KMS-11 (cell line): Measurements from ENCODE around the gene PSMG2.

Experiments
- H2AFZ ChIP-seq: fragments of 200-600 bp; sonication (generic); 2 replicates; pipeline ENCODE4 v1.6.1; 2016; ENCODE audit warnings: antibody characterized with exemption, mixed run types, low read depth
- H3K27ac ChIP-seq: fragments of 200-600 bp; sonication (generic); 2 replicates; pipeline ENCODE4 v1.6.1; 2016; ENCODE audit warnings: mild to moderate bottlenecking, mixed run types
- H3K27me3 ChIP-seq: fragments of 200-600 bp; sonication (generic); 2 replicates; pipeline ENCODE4 v1.6.1; 2017; ENCODE audit warnings: mild to moderate bottlenecking, low read depth, mixed run types, moderate library complexity; ENCODE audit not compliant: insufficient read depth
- H3K36me3 ChIP-seq: fragments of 200-600 bp; sonication (generic); 2 replicates; pipeline ENCODE4 v1.6.1; 2017; ENCODE audit warnings: mild to moderate bottlenecking, mixed run types; ENCODE audit not compliant: insufficient read depth
- H3K4me1 ChIP-seq: fragments of 200-600 bp; sonication (generic); 2 replicates; pipeline ENCODE4 v1.6.1; 2016; ENCODE audit warnings: mild to moderate bottlenecking, low read depth, mixed run types; ENCODE audit not compliant: poor library complexity, severe bottlenecking
- H3K4me2 ChIP-seq: fragments of 200-600 bp; sonication (generic); 2 replicates; pipeline ENCODE4 v1.7.0; 2016; ENCODE audit warnings: mild to moderate bottlenecking, mixed run types
- H3K4me3 ChIP-seq: fragments of 200-600 bp; sonication (generic); IDR thresholded peaks from 2 replicates; pipeline ENCODE4 v1.6.1; 2017; ENCODE audit warnings: low read depth, low read length, mixed read lengths; ENCODE audit not compliant: insufficient read depth
- H3K79me2 ChIP-seq: fragments of 200-600 bp; sonication (generic); 2 replicates; pipeline ENCODE4 v1.6.1; 2016; ENCODE audit warnings: low read depth, mixed run types; ENCODE audit not compliant: insufficient read depth
- H3K9ac ChIP-seq: fragments of 200-600 bp; sonication (generic); 2 replicates; pipeline ENCODE4 v1.6.1; 2016; ENCODE audit warnings: mild to moderate bottlenecking, mixed run types
- H4K20me1 ChIP-seq: fragments of 200-600 bp; sonication (generic); 2 replicates; pipeline ENCODE4 v1.6.1; 2016; ENCODE audit warnings: mild to moderate bottlenecking, mixed run types; ENCODE audit not compliant: insufficient read depth
- CTCF ChIP-seq: fragments of 200-600 bp; sonication (generic); conservative IDR thresholded peaks from 2 replicates; pipeline ENCODE4 v1.6.1; 2017; ENCODE audit warnings: low read depth, mild to moderate bottlenecking, antibody characterized with exemption, low read length, moderate library complexity, mixed read lengths

PSMG2 gene

GRCh38 chr18:12702221-12703095 lies at the start of gene PSMG2, which contains the start of gene CEP76:
TSS of gene PSMG2 (plus strand) at chr18:12703042. CDS start at chr18:12703108, 66 bp downstream.
TSS of gene CEP76 (minus strand) at chr18:12702723. CDS start at chr18:12702548, 175 bp downstream.
- peak within 1 kb of the TSS; percentile 88 for H3K4me2 ChIP-seq

GRCh38 chr18:12654971-12655370 lies 47.9 kb upstream of the PSMG2 start:
- no peak for TF ChIP-seq CTCF
- no peaks in the 10 kb centered on the region for H3K27me3 ChIP-seq
- H3K4me2 ChIP-seq = no peak overlapping the region

More at GRCh38 chr18:12702221-12703095, at the start of gene PSMG2, which contains the start of gene CEP76:
- Histone ChIP-seq H2AFZ (peak within 1 kb of the TSS; percentile 87), H3K79me2 (peaks cover 68% of the 10 kb centered on the region), H4K20me1 (no peaks in the 10 kb centered on the region), H3K4me3 (no peak within 1 kb of the TSS), H3K4me1 (peaks cover 31% of the 10 kb centered on the region), H3K27ac (peak within 1 kb of the TSS; percentile 97), H3K36me3 (peaks cover 4% of the 10 kb centered on the region; the same call in 1 of the 2 replicates), H3K27me3 (no peaks in the 10 kb centered on the region), H3K9ac (peak within 1 kb of the TSS; percentile 100)
- no peak for TF ChIP-seq CTCF

GRCh38 chr18:12656605-12656937 lies 46.3 kb upstream of the PSMG2 start:
- TF ChIP-seq CTCF = no peak
- H3K79me2 ChIP-seq = peaks cover 27% of the 10 kb centered on the region; the same call in 1 of the 2 replicates
- peaks cover 41% of the 10 kb centered on the region for H3K4me1 ChIP-seq
- H3K4me3 ChIP-seq = no peak overlapping the region
- H2AFZ ChIP-seq = peak overlapping the region; percentile 60
- H3K9ac ChIP-seq = no peak overlapping the region; the same call in 1 of the 2 replicates
- no peaks in the 10 kb centered on the region for H3K36me3 ChIP-seq
- no peaks in the 10 kb centered on the region for H3K27me3 ChIP-seq
- H4K20me1 ChIP-seq = no peaks in the 10 kb centered on the region
- peak overlapping the region; percentile 84 for H3K4me2 ChIP-seq
- no peak overlapping the region for H3K27ac ChIP-seq

More at GRCh38 chr18:12654971-12655370, 47.9 kb upstream of the PSMG2 start:
- Histone ChIP-seq H3K9ac (no peak overlapping the region), H3K4me3 (no peak overlapping the region), H3K4me1 (peaks cover 51% of the 10 kb centered on the region), H4K20me1 (no peaks in the 10 kb centered on the region), H3K79me2 (peaks cover 27% of the 10 kb centered on the region; the same call in 1 of the 2 replicates), H2AFZ (no peak overlapping the region), H3K36me3 (no peaks in the 10 kb centered on the region), H3K27ac (no peak overlapping the region)

- H3K4me1 ChIP-seq = peaks cover 35% of the 10 kb centered on the region
- no peaks in the 10 kb centered on the region for H3K27me3 ChIP-seq
- peak overlapping the region; percentile 60 for H2AFZ ChIP-seq
- H4K20me1 ChIP-seq = no peaks in the 10 kb centered on the region
- no peak for TF ChIP-seq CTCF
- no peak overlapping the region for H3K27ac ChIP-seq
- H3K36me3 ChIP-seq = no peaks in the 10 kb centered on the region
- H3K4me3 ChIP-seq = no peak overlapping the region
- H3K4me2 ChIP-seq = peak overlapping the region; percentile 84
- peaks cover 22% of the 10 kb centered on the region; the same call in 1 of the 2 replicates for H3K79me2 ChIP-seq
- H3K9ac ChIP-seq = peak overlapping the region; percentile 20; the same call in 1 of the 2 replicates
Observed at GRCh38 chr18:12656938-12657683, 45.7 kb upstream of the PSMG2 start.
